HFFc6 (cell line): ENCODE results near the gene SNU13. TPM values are rescaled to one million over a fixed set of nuclear protein-coding genes. Genes with fewer than 3 reads are reported as not detected.

Source experiments
- DNase-seq: peaks from one replicate; pipeline ENCODE4 v3.0.0-alpha.2; 2018
- H3K27ac Mint-ChIP-seq: 2 replicates; pipeline ENCODE4 v1.8.0; 2020; ENCODE audit warnings: mild to moderate bottlenecking, mixed read lengths
- H3K27me3 Mint-ChIP-seq: 2 replicates; pipeline ENCODE4 v1.8.0; 2021; ENCODE audit warnings: mild to moderate bottlenecking, moderate library complexity, mixed read lengths; ENCODE audit not compliant: insufficient read depth
- H3K36me3 Mint-ChIP-seq: 2 replicates; pipeline ENCODE4 v1.8.0; 2021; ENCODE audit warnings: low read depth, mixed read lengths
- H3K4me1 Mint-ChIP-seq: 2 replicates; pipeline ENCODE4 v1.8.0; 2020; ENCODE audit warnings: low read depth, mixed read lengths
- H3K4me3 Mint-ChIP-seq: 2 replicates; pipeline ENCODE4 v1.8.0; 2020; ENCODE audit warnings: mild to moderate bottlenecking, moderate library complexity, mixed read lengths
- H3K9me3 Mint-ChIP-seq: 2 replicates; pipeline ENCODE4 v1.8.0; 2020; ENCODE audit warnings: mild to moderate bottlenecking, mixed read lengths
- total RNA-seq, 6 experiments: library from RNA; stranded (reverse); fragmentation: NEBNext Ultra II Directional; extraction: Animal tissue kit (Norgen Biotek cat#: 25700); gene quantifications; 2 replicates in 1 of 6; 3 replicates in 5 of 6; pipeline ENCODE4 v1.2.3, GENCODE V29; 2021
- TF ChIP-seq, protein P1 (sequence below): fragments of 200-600 bp; sonication (generic); IDR thresholded peaks from 2 replicates; pipeline ENCODE4 v1.5.0; 2021; ENCODE audit warnings: antibody characterized with exemption, mild to moderate bottlenecking

SNU13 gene
- total RNA-seq, 6 experiments from 2014 or later = 208 to 263 (median 234) TPM

DNA sequence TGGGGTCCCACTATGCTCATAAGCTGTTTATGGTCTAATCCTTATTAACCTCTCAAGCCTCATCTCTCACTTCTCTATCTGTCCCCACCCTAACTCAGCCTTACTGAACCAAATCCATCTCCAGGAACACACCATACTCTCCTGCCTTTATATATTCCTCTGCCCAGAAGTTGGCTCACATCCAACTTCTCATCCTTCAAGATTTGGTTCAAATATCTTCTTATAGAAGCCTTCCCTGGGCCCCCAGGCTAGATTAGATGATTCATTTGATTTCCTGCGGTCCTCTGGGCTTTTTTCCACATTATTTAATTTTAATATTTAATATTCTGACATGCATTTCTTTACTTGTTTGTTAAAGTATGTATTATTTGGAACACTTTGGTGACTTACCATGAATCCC, 33.8 kb upstream of the SNU13 start:
- TF ChIP-seq, protein P1, sequence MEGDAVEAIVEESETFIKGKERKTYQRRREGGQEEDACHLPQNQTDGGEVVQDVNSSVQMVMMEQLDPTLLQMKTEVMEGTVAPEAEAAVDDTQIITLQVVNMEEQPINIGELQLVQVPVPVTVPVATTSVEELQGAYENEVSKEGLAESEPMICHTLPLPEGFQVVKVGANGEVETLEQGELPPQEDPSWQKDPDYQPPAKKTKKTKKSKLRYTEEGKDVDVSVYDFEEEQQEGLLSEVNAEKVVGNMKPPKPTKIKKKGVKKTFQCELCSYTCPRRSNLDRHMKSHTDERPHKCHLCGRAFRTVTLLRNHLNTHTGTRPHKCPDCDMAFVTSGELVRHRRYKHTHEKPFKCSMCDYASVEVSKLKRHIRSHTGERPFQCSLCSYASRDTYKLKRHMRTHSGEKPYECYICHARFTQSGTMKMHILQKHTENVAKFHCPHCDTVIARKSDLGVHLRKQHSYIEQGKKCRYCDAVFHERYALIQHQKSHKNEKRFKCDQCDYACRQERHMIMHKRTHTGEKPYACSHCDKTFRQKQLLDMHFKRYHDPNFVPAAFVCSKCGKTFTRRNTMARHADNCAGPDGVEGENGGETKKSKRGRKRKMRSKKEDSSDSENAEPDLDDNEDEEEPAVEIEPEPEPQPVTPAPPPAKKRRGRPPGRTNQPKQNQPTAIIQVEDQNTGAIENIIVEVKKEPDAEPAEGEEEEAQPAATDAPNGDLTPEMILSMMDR = no peak
- Mint-ChIP-seq H3K4me3 (no peak overlapping the region), H3K36me3 (no peaks in the 10 kb centered on the region), H3K27me3 (peaks cover 11% of the 10 kb centered on the region), H3K4me1 (peaks cover 9% of the 10 kb centered on the region), H3K9me3 (no peaks in the 10 kb centered on the region), H3K27ac (no peak overlapping the region)
- no peak for DNase-seq

DNA sequence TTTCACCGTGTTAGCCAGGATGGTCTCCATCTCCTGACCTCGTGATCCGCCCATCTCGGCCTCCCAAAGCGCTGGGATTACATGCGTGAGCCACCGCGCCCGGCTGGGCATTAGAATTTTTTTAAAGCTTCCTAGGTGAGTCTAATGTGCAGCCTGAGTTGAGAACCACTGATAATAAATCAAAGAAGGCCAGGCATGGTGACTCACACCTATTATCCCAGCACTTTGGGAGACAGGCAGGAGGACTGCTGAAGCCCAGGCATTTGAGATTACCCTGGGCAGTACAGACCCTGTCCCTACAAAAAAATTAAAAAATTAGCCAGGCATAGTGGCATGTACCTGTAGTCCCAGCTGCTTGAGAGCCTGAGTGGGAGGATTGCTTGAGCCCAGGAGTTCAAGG, 24.3 kb upstream of the SNU13 start:
- DNase-seq = no peak
- no peaks in the 10 kb centered on the region for H3K36me3 Mint-ChIP-seq
- no peaks in the 10 kb centered on the region for H3K4me1 Mint-ChIP-seq
- peaks cover 18% of the 10 kb centered on the region for H3K27me3 Mint-ChIP-seq
- no peak overlapping the region for H3K27ac Mint-ChIP-seq
- no peaks in the 10 kb centered on the region for H3K9me3 Mint-ChIP-seq
- TF ChIP-seq, protein P1 = no peak
- H3K4me3 Mint-ChIP-seq = no peak overlapping the region

DNA sequence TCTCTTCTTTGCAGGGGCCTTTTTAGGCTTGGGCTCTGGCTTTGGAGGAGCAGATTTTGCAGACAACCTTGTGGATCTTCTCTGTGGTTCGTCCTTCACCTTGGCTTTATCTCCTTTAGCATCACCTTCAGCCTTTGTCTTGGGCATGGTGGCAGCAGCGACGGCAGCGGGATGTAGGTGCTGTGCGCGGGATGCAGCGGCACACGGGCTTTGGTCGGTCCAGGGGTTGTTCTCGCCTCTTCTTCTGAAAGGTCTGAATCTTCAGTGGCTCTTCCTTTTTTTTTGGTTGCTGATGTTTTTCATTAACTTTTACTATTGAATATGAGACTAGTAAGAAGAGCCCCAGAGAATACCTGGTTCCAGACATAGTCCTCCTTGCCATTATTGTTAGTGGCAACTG, 20.7 kb upstream of the SNU13 start:
- Mint-ChIP-seq H3K4me3 (no peak overlapping the region), H3K36me3 (no peaks in the 10 kb centered on the region), H3K27me3 (peaks cover 26% of the 10 kb centered on the region), H3K4me1 (no peaks in the 10 kb centered on the region), H3K27ac (no peak overlapping the region), H3K9me3 (no peaks in the 10 kb centered on the region)
- no peak for DNase-seq
- TF ChIP-seq, protein P1 = no peak

DNA sequence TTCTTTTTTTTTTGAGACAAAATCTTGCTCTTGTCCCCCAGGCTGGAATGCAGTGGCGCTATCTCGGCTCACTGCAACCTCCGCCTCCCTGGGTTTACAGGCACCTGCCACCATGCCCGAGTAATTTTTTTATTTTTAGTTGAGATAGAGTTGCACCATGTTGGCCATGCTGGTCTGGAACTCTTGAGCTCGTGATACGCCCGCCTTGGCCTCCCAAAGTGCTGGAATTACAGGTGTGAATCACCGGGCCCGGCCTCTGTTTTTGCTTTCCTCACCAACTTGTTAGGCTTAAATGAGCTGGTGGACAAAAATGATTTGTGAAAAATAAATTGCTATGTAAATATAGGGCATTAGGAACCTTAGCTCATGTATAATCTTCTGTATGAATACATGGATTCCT, 14.1 kb upstream of the SNU13 start:
- Mint-ChIP-seq H3K27me3 (peaks cover 16% of the 10 kb centered on the region), H3K4me1 (no peaks in the 10 kb centered on the region), H3K4me3 (no peak overlapping the region), H3K27ac (no peak overlapping the region), H3K36me3 (no peaks in the 10 kb centered on the region), H3K9me3 (no peaks in the 10 kb centered on the region)
- TF ChIP-seq, protein P1 = no peak
- DNase-seq = no peak

DNA sequence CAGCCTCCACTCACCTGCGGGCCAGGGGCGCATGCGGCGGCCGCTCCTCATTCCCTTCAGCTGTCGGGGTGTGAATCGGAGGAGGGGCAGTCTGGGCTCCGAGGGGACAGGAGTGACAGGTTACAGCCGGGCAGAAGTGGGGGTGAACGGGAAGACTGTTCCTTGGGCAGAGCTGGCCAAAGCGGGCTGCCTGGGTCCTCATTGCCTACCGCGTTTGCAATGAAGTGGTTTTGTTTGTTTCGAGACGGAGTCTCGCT, 11.4 kb upstream of the SNU13 start:
- Mint-ChIP-seq H3K36me3 (no peaks in the 10 kb centered on the region), H3K27ac (no peak overlapping the region), H3K4me1 (no peaks in the 10 kb centered on the region), H3K9me3 (no peaks in the 10 kb centered on the region), H3K27me3 (peaks cover 7% of the 10 kb centered on the region), H3K4me3 (no peak overlapping the region)
- DNase-seq = no peak
- TF ChIP-seq, protein P1 = no peak
